Measurements from ENCODE around the gene UBE2L3.

- TF ChIP-seq, protein P1, sequence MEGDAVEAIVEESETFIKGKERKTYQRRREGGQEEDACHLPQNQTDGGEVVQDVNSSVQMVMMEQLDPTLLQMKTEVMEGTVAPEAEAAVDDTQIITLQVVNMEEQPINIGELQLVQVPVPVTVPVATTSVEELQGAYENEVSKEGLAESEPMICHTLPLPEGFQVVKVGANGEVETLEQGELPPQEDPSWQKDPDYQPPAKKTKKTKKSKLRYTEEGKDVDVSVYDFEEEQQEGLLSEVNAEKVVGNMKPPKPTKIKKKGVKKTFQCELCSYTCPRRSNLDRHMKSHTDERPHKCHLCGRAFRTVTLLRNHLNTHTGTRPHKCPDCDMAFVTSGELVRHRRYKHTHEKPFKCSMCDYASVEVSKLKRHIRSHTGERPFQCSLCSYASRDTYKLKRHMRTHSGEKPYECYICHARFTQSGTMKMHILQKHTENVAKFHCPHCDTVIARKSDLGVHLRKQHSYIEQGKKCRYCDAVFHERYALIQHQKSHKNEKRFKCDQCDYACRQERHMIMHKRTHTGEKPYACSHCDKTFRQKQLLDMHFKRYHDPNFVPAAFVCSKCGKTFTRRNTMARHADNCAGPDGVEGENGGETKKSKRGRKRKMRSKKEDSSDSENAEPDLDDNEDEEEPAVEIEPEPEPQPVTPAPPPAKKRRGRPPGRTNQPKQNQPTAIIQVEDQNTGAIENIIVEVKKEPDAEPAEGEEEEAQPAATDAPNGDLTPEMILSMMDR (IDR thresholded peaks at IDR 0.05), result no peak
- no peak for TF ChIP-seq ZFX (IDR thresholded peaks at IDR 0.05; ENCODE audit: borderline replicate concordance)
Measured at GRCh38 chr22:21672107-21672629, 104.7 kb downstream of the UBE2L3 start.

Data from 22Rv1 (cell line).